MM.1S (cell line): ENCODE results near the gene DSTN.

Source experiments
- EZH2 ChIP-seq: fragments of 300-600 bp; sonication (generic); optimal IDR thresholded peaks from 2 replicates; pipeline ENCODE3; 2017; ENCODE audit warnings: low read depth, mild to moderate bottlenecking, antibody characterized with exemption, low read length, mixed read lengths
- TF ChIP-seq, protein P1 (sequence below): fragments of 300-600 bp; sonication (generic); IDR thresholded peaks from 2 replicates; pipeline ENCODE4 v1.5.1; 2016; ENCODE audit warnings: antibody characterized with exemption, low read length, mixed read lengths

DNA sequence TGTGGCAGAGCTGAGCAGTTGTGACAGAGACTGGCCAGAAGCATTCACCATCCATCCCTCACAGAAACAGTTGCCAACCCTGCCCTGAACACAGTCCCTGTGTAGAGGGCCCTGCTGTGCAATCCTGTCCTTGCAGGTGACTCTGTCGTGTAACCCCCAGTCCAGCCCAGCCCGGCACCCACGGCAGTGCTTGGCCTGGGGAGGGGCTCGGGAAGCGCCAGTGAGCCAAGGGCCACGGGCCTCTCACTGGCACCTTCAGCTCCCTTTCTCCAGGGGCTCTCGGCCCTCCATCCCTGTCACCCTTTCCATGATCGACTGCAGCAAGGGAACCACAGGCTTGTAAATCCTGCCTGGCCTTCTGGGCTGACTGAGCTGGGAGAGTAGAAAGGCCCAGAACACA, 59.1 kb downstream of the DSTN start:
- TF ChIP-seq, protein P1, sequence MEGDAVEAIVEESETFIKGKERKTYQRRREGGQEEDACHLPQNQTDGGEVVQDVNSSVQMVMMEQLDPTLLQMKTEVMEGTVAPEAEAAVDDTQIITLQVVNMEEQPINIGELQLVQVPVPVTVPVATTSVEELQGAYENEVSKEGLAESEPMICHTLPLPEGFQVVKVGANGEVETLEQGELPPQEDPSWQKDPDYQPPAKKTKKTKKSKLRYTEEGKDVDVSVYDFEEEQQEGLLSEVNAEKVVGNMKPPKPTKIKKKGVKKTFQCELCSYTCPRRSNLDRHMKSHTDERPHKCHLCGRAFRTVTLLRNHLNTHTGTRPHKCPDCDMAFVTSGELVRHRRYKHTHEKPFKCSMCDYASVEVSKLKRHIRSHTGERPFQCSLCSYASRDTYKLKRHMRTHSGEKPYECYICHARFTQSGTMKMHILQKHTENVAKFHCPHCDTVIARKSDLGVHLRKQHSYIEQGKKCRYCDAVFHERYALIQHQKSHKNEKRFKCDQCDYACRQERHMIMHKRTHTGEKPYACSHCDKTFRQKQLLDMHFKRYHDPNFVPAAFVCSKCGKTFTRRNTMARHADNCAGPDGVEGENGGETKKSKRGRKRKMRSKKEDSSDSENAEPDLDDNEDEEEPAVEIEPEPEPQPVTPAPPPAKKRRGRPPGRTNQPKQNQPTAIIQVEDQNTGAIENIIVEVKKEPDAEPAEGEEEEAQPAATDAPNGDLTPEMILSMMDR = no peak
- TF ChIP-seq EZH2 = no peak
